BJ (cell line): ENCODE data around the gene MAN2A1. TPM values are rescaled to one million over a fixed set of nuclear protein-coding genes. Genes with fewer than 3 reads are reported as not detected.

ENCODE experiments used
- CTCF ChIA-PET: fragments of 350-600 bp; formaldehyde crosslinking; extraction: SDS; loops from one replicate; lab custom pipeline; 2021; ENCODE audit warnings: antibody characterized with exemption, inconsistent platforms; lab: Yijun Ruan, JAX
- POLR2A ChIA-PET: fragments of 300-600 bp; sonication (Branson Sonifier 250); formaldehyde crosslinking; extraction: SDS; loops from one replicate; lab custom pipeline; 2021; ENCODE audit warnings: antibody characterized with exemption; lab: Charles Lee
- DNase-seq: peaks from one replicate; pipeline ENCODE4 v3.0.0-alpha.2; 2011; ENCODE audit warnings: low read depth
- H3K27me3 ChIP-seq: 2 replicates; pipeline ENCODE4 v1.6.0; 2011; ENCODE audit warnings: low read length; ENCODE audit not compliant: control insufficient read depth, insufficient read depth
- H3K36me3 ChIP-seq: 2 replicates; pipeline ENCODE4 v1.5.1; 2011; ENCODE audit warnings: low read length; ENCODE audit not compliant: control insufficient read depth, insufficient read depth
- H3K4me3 ChIP-seq: 2 replicates; pipeline ENCODE4 v1.5.1; 2011; ENCODE audit warnings: low read depth, mild to moderate bottlenecking, control low read depth, low read length
- polyA plus RNA-seq: library from polyadenylated mRNA; depleted of rRNA; stranded (reverse); fragments of >200 nt; gene quantifications from 2 replicates; pipeline ENCODE4 v1.2.3, GENCODE V29; 2011
- TF ChIP-seq, protein P1 (sequence below): IDR thresholded peaks from 2 replicates; pipeline ENCODE4 v1.5.1; 2011; ENCODE audit warnings: low read depth, mild to moderate bottlenecking, control low read depth, inconsistent platforms, low read length, moderate library complexity; ENCODE audit not compliant: insufficient read depth

MAN2A1 gene
- polyA plus RNA-seq, 1 experiment, result 18.4 TPM

DNA sequence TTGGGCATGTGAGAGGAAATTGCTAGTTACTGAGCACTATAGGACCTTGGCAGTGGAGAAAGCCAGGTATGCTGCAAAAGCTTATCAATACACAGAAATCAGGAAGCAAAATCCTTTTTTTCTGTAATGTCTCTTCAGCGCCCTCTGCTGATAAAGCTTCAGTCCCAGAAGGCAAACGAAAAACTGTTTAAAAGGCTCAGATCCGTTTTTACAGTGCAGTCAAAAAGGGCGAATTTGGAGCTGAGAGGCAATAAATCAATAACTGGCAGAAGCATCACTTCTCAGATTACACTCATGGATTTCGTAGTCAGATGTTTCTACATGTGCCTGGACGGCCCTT is 1.1 kb upstream of the MAN2A1 start:
- no peaks in the 10 kb centered on the region for H3K36me3 ChIP-seq
- no peak for DNase-seq
- CTCF ChIA-PET, result interaction anchor here (0.9 to 1.1 kb wide), 3 partner anchors 12 to 734 kb away, joined by 3 to 4 read pairs (median 4); no protein-coding TSS in a partner anchor
- TF ChIP-seq, protein P1, sequence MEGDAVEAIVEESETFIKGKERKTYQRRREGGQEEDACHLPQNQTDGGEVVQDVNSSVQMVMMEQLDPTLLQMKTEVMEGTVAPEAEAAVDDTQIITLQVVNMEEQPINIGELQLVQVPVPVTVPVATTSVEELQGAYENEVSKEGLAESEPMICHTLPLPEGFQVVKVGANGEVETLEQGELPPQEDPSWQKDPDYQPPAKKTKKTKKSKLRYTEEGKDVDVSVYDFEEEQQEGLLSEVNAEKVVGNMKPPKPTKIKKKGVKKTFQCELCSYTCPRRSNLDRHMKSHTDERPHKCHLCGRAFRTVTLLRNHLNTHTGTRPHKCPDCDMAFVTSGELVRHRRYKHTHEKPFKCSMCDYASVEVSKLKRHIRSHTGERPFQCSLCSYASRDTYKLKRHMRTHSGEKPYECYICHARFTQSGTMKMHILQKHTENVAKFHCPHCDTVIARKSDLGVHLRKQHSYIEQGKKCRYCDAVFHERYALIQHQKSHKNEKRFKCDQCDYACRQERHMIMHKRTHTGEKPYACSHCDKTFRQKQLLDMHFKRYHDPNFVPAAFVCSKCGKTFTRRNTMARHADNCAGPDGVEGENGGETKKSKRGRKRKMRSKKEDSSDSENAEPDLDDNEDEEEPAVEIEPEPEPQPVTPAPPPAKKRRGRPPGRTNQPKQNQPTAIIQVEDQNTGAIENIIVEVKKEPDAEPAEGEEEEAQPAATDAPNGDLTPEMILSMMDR, result peak; percentile 31
- no peaks in the 10 kb centered on the region for H3K27me3 ChIP-seq
- POLR2A ChIA-PET, result no interaction called here
- H3K4me3 ChIP-seq, result peak overlapping the region; percentile 79

DNA sequence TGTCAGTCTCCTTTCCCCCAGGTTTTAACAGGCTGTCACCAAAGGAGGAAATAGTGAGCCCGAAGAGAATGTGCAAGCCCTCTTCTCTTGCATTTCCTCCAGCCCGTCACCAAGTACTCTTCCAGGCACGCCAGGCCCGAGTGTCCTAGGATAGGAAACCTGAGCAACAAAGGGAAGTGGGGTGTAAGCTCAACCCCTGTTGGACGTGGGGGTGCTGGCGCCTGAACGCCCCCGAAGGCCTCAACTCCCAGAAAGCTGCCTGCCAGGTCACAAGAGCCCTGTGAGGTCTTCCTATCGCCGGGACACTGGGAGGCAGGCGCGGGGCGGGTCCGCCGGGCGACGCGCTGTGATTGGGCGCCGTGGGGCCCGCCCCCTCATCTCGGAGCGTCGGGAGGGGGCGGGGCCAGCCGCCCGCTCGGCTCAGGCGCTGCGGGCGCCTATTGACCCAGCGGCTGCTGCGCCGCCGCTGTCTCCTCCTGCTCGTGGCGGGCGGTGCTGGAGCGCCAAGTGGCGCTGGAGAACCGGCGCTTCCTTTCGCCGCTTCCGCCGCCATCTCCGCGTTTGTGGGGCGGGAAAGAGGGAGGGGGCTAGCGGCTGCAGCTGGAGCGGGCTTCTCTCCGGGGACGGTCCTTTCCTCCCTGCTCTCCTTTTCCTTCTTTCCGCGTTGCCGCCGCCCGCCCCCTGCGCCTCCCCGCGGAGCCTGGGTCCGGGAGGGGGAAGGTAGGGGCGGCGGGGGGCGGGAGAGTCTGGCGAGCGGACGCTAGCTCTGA is 572 bp upstream of the MAN2A1 start:
- no peaks in the 10 kb centered on the region for H3K36me3 ChIP-seq
- TF ChIP-seq, protein P1, result no peak
- peak overlapping the region; percentile 79 for H3K4me3 ChIP-seq
- H3K27me3 ChIP-seq, result no peaks in the 10 kb centered on the region
- POLR2A ChIA-PET, result no interaction called here
- DNase-seq, result peak; percentile 53
- CTCF ChIA-PET, result interaction anchor here (0.7 to 1.1 kb wide), 3 partner anchors 44 to 734 kb away, joined by 3 to 4 read pairs (median 3); no protein-coding TSS in a partner anchor

DNA sequence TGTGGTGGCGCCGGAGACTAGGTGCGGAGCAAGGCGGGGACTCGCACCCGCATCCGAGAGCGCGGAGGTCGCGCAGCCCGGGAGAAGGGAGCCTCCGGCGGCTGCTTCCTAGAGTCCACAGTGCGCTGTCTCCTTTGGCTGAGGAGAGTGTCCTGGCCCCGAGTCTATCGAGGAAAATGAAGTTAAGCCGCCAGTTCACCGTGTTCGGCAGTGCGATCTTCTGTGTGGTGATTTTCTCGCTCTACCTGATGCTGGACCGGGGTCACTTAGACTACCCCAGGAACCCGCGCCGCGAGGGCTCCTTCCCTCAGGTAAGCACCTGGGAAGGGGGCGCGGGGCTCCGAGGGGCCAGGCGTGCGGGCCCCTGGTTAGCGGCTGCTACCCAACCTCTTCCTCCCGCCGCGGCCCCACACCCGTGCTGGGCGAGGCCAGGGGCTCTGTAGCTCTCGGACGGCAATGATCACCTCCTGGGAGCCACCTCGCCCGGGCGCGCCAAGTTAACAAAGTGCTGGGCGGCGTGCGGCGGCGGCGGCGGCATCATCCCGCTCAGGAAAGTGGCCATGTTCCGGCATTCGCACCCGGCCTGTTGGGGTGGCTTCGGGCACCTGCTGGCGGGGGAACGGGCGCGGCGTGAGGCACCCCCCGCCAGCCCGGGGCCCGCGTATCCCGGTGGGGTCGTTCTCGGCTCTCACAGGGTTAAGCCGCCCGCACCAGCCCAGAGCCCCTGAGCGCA is 681 bp downstream of the MAN2A1 start:
- H3K36me3 ChIP-seq, result no peaks in the 10 kb centered on the region
- ChIA-PET CTCF (interaction anchor here (1.0 to 1.2 kb wide), 4 partner anchors 11 to 223 kb away, joined by 3 to 5 read pairs (median 3); no protein-coding TSS in a partner anchor), POLR2A (interaction anchor here (0.6 kb wide), 1 partner anchor 1946 kb away, joined by 3 read pairs; no protein-coding TSS in a partner anchor)
- TF ChIP-seq, protein P1, result no peak
- no peak for DNase-seq
- peak overlapping the region; percentile 79 for H3K4me3 ChIP-seq
- no peaks in the 10 kb centered on the region for H3K27me3 ChIP-seq

DNA sequence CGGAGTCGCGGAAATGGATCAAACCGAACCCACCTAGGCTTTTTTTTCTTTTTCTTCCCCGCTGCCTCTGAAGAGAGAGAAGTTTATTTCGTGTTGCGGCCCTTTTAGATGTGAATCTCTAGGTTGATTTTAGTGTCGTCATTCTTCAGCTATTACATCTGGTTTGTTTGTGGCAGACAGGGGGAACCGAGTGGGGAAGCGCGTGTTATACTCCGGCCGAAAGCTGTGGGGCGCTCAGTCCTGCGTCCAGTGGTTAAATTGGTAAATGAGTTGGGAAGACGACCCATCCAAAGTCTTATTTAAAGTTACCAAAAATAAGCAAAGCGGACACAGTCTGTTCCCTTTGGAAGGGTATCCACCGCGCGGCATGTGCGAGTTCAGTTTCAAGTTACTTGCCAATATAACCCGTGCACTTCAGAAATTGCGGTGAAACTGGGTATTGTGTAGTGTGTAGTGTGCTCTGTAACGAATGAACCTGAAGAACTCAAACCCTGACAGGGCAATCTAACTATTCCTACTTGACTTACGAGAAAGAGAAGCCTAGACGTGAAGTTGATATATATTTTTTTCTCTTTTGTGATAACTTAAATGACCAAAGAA is 1.3 kb downstream of the MAN2A1 start:
- POLR2A ChIA-PET, result interaction anchor here (0.7 kb wide), 2 partner anchors 203 to 687 kb away, joined by 3 to 5 read pairs; no protein-coding TSS in a partner anchor
- CTCF ChIA-PET, result interaction anchor here (0.9 to 1.2 kb wide), 5 partner anchors 11 to 352 kb away, joined by 3 to 5 read pairs (median 3); no protein-coding TSS in a partner anchor
- DNase-seq, result peak; percentile 41

More for the DNA sequence above, 1.3 kb downstream of the MAN2A1 start:
- no peaks in the 10 kb centered on the region for H3K27me3 ChIP-seq
- peak overlapping the region; percentile 79 for H3K4me3 ChIP-seq
- TF ChIP-seq, protein P1, result peak; percentile 90
- H3K36me3 ChIP-seq, result no peaks in the 10 kb centered on the region
